ENCODE results near the gene UBALD2. TPM values are rescaled to one million over a fixed set of nuclear protein-coding genes. Genes with fewer than 3 reads are reported as not detected.

UBALD2 gene
- total RNA-seq, 1 experiment from 2014 or later, result 30.3 TPM

GRCh38 chr17:76296889-76297288, 31.7 kb downstream of the UBALD2 start:
- H3K36me3 Mint-ChIP-seq, result no peaks in the 10 kb centered on the region
- CTCF ChIA-PET, result interaction anchor here (0.9 to 1.9 kb wide), 2 partner anchors 17 to 115 kb away, joined by 5 to 6 read pairs; no protein-coding TSS in a partner anchor
- H3K9me3 Mint-ChIP-seq, result no peaks in the 10 kb centered on the region
- H3K27ac Mint-ChIP-seq, result no peak overlapping the region
- 0 out of 2 replicates have a peak, but pooled peaks cover 4% of the 10 kb centered on the region for H3K4me1 Mint-ChIP-seq
- DNase-seq (ENCODE audit: low spot score), result no peak
- POLR2A ChIA-PET, result no interaction called here
- TF ChIP-seq SP1 (CRISPR knock-in tag; conservative IDR thresholded peaks at IDR 0.05), result no peak
- ATAC-seq, result no peak
- no peaks in the 10 kb centered on the region for H3K27me3 Mint-ChIP-seq (ENCODE audit: low read depth)
- no peak overlapping the region for H3K4me3 Mint-ChIP-seq

GRCh38 chr17:76297436-76297835, 32.3 kb downstream of the UBALD2 start:
- TF ChIP-seq ZMAT4 (CRISPR knock-in tag; IDR thresholded peaks at IDR 0.05), result no peak
- TF ChIP-seq CREM (CRISPR knock-in tag; IDR thresholded peaks at IDR 0.05), result no peak
- no peak for TF ChIP-seq E2F5 (CRISPR knock-in tag; IDR thresholded peaks at IDR 0.05)
- no peak for TF ChIP-seq IRF1 (CRISPR knock-in tag; IDR thresholded peaks at IDR 0.05)
- TF ChIP-seq ZNF263 (CRISPR knock-in tag; IDR thresholded peaks at IDR 0.05; ENCODE audit: low read depth), result no peak
- TF ChIP-seq SMAD4 (CRISPR knock-in tag; IDR thresholded peaks at IDR 0.05), result no peak
- TF ChIP-seq EMX1 (CRISPR knock-in tag; IDR thresholded peaks at IDR 0.05), result no peak
- TF ChIP-seq ZNF232 (CRISPR knock-in tag; IDR thresholded peaks at IDR 0.05), result no peak
- TF ChIP-seq ZNF396 (CRISPR knock-in tag; IDR thresholded peaks at IDR 0.05; ENCODE audit: borderline replicate concordance), result no peak
- TF ChIP-seq AR (CRISPR knock-in tag; IDR thresholded peaks at IDR 0.05), result no peak
- TF ChIP-seq NFYB (CRISPR knock-in tag; conservative IDR thresholded peaks at IDR 0.05; ENCODE audit: low read depth), result no peak
- TF ChIP-seq OVOL2 (CRISPR knock-in tag; IDR thresholded peaks at IDR 0.05; ENCODE audit: borderline replicate concordance), result no peak
- no peak for TF ChIP-seq ELF4 (CRISPR knock-in tag; IDR thresholded peaks at IDR 0.05; ENCODE audit: low read depth)
- TF ChIP-seq CBFB (CRISPR knock-in tag; IDR thresholded peaks at IDR 0.05; ENCODE audit: low read depth), result no peak
- TF ChIP-seq MLX (CRISPR knock-in tag; IDR thresholded peaks at IDR 0.05), result no peak
- no peak for TF ChIP-seq E2F1 (CRISPR knock-in tag; IDR thresholded peaks at IDR 0.05)
- TF ChIP-seq ARID4B (CRISPR knock-in tag; IDR thresholded peaks at IDR 0.05; ENCODE audit: borderline replicate concordance), result no peak
- no peak for TF ChIP-seq TP53 (CRISPR knock-in tag; IDR thresholded peaks at IDR 0.05)
- no peak for TF ChIP-seq ZNF671 (CRISPR knock-in tag; IDR thresholded peaks at IDR 0.05)
- Mint-ChIP-seq H3K4me1 (0 out of 2 replicates have a peak, but pooled peaks cover 4% of the 10 kb centered on the region), H3K9me3 (no peaks in the 10 kb centered on the region), H3K36me3 (no peaks in the 10 kb centered on the region), H3K27ac (no peak overlapping the region), H3K27me3 (ENCODE audit: low read depth) (no peaks in the 10 kb centered on the region), H3K4me3 (no peak overlapping the region)
- ChIA-PET POLR2A (no interaction called here), CTCF (interaction anchor here (0.8 to 1.9 kb wide), 3 partner anchors 17 to 116 kb away, joined by 5 to 6 read pairs (median 5); no protein-coding TSS in a partner anchor)
- DNase-seq (ENCODE audit: low spot score) (no peak), ATAC-seq (no peak)
